SK-N-MC (cell line): ENCODE data around the gene BRD3OS.

ENCODE experiments used
- EZH2 ChIP-seq: fragments of 200-600 bp; sonication (generic); IDR thresholded peaks from one replicate; pipeline ENCODE4 v1.6.1; 2017; ENCODE audit warnings: antibody characterized with exemption
- POLR2AphosphoS5 ChIP-seq: IDR thresholded peaks from 2 replicates; pipeline ENCODE4 v1.6.1; 2012; ENCODE audit warnings: mild to moderate bottlenecking, low read depth, low read length, borderline replicate concordance

GRCh38 chr9:134050726-134051125, 25.4 kb downstream of the BRD3OS start:
- TF ChIP-seq POLR2AphosphoS5 (no peak), EZH2 (no peak)
